ENCODE measurements around the gene IL34. TPM values are rescaled to one million over a fixed set of nuclear protein-coding genes. Genes with fewer than 3 reads are reported as not detected.

Gene IL34
- under 1 TPM in 2 of 3 donors, not detected in 1; 0.48 to 0.54 TPM for total RNA-seq
- total RNA-seq (2013): 0.07 TPM

DNA sequence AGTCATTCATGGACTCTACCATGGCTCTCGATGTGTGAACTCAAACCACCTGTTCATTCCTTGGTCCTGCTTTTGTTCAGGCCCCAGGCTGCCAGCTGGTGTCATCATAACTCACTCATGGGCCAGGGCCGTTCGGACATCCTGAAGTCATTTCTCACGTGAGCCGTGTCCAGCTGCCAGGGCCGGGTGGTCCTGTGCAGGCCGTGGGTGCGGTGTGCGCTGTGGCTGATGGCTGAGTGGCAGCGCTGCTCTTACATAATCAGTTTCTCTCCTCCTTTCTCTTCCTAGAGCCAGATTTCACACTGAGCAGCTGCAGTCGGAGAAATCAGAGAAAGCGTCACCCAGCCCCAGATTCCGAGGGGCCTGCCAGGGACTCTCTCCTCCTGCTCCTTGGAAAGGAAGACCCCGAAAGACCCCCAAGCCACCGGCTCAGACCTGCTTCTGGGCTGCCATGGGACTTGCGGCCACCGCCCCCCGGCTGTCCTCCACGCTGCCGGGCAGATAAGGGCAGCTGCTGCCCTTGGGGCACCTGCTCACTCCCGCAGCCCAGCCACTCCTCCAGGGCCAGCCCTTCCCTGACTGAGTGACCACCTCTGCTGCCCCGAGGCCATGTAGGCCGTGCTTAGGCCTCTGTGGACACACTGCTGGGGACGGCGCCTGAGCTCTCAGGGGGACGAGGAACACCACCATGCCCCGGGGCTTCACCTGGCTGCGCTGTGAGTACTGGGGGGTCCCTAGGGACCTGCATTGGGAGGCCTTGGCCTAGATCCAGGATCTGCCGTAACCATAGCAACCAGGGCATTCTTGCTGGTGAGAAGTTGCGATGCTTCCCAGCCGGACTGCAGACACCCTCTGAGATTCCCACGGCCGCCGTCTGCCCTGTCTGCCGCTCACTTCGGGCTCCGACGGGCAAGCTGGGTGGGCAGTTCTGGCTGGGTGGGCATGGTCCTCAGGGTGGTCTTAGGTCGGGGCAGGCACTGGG lies at the start of gene IL34:
TSS of gene IL34 (plus strand) at position 300 of the 982 bp plus-strand sequence. CDS start at position 689, 389 bp downstream.
- no peak within 1 kb of the TSS for H3K4me3 Mint-ChIP-seq
- Histone ChIP-seq H3K27me3 (ENCODE audit: control insufficient read depth, insufficient read depth, low read length) (no peaks in the 10 kb centered on the region), H3K36me3 (ENCODE audit: control insufficient read depth, insufficient read depth, low read length) (no peaks in the 10 kb centered on the region), H3K4me3 (ENCODE audit: low read length) (no peak within 1 kb of the TSS), H3K4me1 (ENCODE audit: control insufficient read depth, insufficient read depth, low read length) (no peaks in the 10 kb centered on the region), H3K27ac (ENCODE audit: low read length) (no peak within 1 kb of the TSS), H3K9me3 (ENCODE audit: control insufficient read depth, insufficient read depth, low read length) (no peaks in the 10 kb centered on the region)
- intact Hi-C loops (cut with micrococcal nuclease): no loop called here
- DNase-seq: no peak
- TF ChIP-seq CTCF (IDR thresholded peaks at IDR 0.05): no peak
- no peaks in the 10 kb centered on the region for H3K9me3 Mint-ChIP-seq
- no peaks in the 10 kb centered on the region for H3K36me3 Mint-ChIP-seq
- no peak within 1 kb of the TSS for H3K27ac Mint-ChIP-seq
- 91% methylated on average over 39 of the region's 39 CpGs for WGBS (ENCODE audit: insufficient coverage)
- no peaks in the 10 kb centered on the region for H3K4me1 Mint-ChIP-seq
- no peak for ATAC-seq
- H3K27me3 Mint-ChIP-seq (ENCODE audit: low read depth in 2 of 2): peaks cover 0 to 8% of the 10 kb centered on the region in 2 donors

DNA sequence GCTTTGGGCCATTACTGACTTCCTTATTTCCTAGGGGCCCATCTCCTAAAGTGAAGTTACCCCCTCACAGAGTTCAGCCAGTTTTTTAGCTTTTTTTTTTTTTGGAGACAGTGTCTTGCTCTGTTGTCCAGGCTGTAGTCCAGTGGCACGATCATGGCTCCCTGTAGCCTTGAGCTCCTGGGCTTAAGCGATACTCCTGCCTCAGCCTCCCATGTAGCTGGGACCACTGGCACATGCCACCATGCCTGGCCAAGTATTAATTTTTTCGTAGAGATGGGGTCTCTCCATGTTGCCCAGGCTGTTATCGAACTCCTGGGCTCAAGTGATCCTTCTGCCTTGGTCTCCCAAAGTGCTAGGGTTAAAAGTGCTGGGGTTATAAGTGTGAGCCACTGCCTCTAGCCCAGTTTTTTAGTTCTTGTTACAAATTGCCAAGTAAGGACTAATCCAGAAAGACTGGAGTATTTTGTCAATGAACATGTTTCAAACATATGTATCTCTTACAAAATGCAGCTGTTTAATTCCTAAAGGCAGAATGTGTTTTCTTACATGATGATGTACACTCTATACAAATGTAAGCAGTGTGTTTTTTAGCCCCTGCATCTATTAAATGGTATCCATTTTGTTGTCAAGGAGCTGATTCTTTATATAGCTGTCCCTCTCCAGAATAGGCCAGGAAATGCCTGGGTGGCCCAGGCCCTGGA lies 49.1 kb upstream of the IL34 start:
- Histone ChIP-seq H3K4me3 (ENCODE audit: low read length) (no peak overlapping the region), H3K36me3 (ENCODE audit: control insufficient read depth, insufficient read depth, low read length) (no peaks in the 10 kb centered on the region), H3K27me3 (ENCODE audit: control insufficient read depth, insufficient read depth, low read length) (no peaks in the 10 kb centered on the region), H3K9me3 (ENCODE audit: control insufficient read depth, insufficient read depth, low read length) (no peaks in the 10 kb centered on the region), H3K4me1 (ENCODE audit: control insufficient read depth, insufficient read depth, low read length) (no peaks in the 10 kb centered on the region), H3K27ac (ENCODE audit: low read length) (no peak overlapping the region)
- Mint-ChIP-seq H3K4me3 (no peak overlapping the region), H3K9me3 (no peaks in the 10 kb centered on the region), H3K27ac (no peak overlapping the region), H3K4me1 (no peaks in the 10 kb centered on the region), H3K27me3 (ENCODE audit: low read depth in 2 of 2) (peaks cover 0 to 7% of the 10 kb centered on the region in 2 donors), H3K36me3 (no peaks in the 10 kb centered on the region)
- no peak for DNase-seq
- WGBS (ENCODE audit: insufficient coverage): 95% methylated on average over 4 of the region's 4 CpGs
- ATAC-seq: no peak
- intact Hi-C loops (cut with micrococcal nuclease): no loop called here
- no peak for TF ChIP-seq CTCF (IDR thresholded peaks at IDR 0.05)

DNA sequence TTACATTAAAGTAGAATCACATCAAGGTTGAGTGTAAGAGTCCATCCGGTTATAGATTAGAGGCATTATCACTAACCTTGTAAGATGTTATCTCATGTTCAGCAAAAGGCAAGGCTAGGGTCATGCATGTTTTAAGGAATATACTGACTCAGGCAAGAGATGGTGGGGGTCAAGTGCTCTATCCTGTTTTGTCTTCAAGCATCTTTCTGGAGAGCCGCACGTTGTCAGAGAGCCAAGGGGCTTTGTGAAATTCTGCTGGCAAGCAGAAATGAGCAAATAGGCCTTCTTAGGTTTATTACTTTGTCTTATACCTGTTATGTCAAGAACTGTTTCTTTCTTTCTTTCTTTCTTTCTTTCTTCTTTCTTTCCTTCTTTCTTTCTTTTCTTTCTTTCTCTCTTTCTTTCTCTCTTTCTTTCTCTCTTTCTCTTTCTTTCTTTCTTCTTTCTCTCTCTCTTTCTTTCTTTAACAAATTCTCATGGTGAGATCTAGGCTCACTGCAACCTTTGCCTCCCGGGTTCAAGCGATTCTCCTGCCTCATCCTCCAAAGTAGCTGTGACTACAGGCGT lies 47.3 kb upstream of the IL34 start:
- Histone ChIP-seq H3K27me3 (ENCODE audit: control insufficient read depth, insufficient read depth, low read length) (no peaks in the 10 kb centered on the region), H3K36me3 (ENCODE audit: control insufficient read depth, insufficient read depth, low read length) (no peaks in the 10 kb centered on the region), H3K4me3 (ENCODE audit: low read length) (no peak overlapping the region), H3K27ac (ENCODE audit: low read length) (no peak overlapping the region), H3K4me1 (ENCODE audit: control insufficient read depth, insufficient read depth, low read length) (no peaks in the 10 kb centered on the region), H3K9me3 (ENCODE audit: control insufficient read depth, insufficient read depth, low read length) (no peaks in the 10 kb centered on the region)
- ATAC-seq (no peak), DNase-seq (no peak)
- no peaks in the 10 kb centered on the region for H3K9me3 Mint-ChIP-seq
- peaks cover 0 to 7% of the 10 kb centered on the region in 2 donors for H3K27me3 Mint-ChIP-seq (ENCODE audit: low read depth in 2 of 2)
- no peak for TF ChIP-seq CTCF (IDR thresholded peaks at IDR 0.05)
- intact Hi-C loops (cut with micrococcal nuclease): no loop called here
- no peaks in the 10 kb centered on the region for H3K4me1 Mint-ChIP-seq
- no peak overlapping the region for H3K4me3 Mint-ChIP-seq
- 94% methylated on average over 6 of the region's 6 CpGs for WGBS (ENCODE audit: insufficient coverage)
- H3K27ac Mint-ChIP-seq: no peak overlapping the region
- no peaks in the 10 kb centered on the region for H3K36me3 Mint-ChIP-seq

Data from natural killer cell (primary cell).